ENCODE data around the gene AFP.

AFP gene

DNA sequence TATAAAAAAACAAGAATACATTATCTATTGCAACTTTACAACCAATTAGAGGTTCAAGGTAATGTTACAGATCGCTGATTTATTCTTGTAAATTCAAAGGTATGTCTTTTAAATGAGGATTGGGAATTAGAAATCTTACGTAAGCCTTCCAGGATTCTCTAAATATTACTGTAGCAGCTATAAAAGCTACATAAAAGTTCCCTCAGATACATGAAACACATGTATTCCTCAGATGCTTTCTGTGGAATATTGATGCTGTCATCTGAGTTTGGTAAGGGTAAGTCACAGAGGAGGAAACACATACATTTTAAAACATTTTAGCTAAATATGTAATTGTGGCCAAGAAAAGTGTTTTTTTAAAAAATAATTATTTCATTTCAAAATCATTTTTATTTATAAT is 3.4 kb downstream of the AFP start:
- no peak for DNase-seq

GRCh38 chr4:73439991-73440390 is 4.0 kb downstream of the AFP start:
- no peak for DNase-seq

GRCh38 chr4:73440653-73441052 is 4.6 kb downstream of the AFP start:
- DNase-seq: no peak

DNA sequence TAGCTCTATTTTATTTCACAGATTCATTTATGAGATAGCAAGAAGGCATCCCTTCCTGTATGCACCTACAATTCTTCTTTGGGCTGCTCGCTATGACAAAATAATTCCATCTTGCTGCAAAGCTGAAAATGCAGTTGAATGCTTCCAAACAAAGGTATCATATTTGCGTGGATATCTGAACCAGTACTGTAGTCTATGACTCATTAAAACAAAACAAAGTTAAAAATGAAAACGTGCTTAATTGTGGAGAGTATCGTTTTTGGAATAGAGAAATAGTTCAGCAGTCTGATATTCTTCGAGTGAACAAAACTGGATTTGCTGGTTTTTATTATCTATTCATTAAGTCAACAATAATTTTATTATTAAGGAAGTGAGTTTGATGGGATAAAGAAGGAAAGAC is 6.3 kb downstream of the AFP start:
- no peak for DNase-seq

DNA sequence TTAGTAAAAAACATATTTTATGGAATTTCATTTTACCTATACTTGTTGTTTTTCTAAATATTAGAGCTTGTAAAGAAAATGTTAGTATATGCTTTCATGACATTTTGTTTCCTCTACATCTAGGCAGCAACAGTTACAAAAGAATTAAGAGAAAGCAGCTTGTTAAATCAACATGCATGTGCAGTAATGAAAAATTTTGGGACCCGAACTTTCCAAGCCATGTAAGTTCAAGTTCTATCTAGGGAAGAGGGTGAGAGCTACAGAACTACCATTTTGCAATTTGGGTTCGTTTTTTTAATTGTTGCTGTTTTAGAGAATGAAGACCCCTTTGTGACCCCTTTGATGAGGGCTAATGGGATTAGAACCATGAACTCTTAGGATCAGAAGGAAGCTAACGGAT is 7.2 kb downstream of the AFP start:
- no peak for DNase-seq

DNA sequence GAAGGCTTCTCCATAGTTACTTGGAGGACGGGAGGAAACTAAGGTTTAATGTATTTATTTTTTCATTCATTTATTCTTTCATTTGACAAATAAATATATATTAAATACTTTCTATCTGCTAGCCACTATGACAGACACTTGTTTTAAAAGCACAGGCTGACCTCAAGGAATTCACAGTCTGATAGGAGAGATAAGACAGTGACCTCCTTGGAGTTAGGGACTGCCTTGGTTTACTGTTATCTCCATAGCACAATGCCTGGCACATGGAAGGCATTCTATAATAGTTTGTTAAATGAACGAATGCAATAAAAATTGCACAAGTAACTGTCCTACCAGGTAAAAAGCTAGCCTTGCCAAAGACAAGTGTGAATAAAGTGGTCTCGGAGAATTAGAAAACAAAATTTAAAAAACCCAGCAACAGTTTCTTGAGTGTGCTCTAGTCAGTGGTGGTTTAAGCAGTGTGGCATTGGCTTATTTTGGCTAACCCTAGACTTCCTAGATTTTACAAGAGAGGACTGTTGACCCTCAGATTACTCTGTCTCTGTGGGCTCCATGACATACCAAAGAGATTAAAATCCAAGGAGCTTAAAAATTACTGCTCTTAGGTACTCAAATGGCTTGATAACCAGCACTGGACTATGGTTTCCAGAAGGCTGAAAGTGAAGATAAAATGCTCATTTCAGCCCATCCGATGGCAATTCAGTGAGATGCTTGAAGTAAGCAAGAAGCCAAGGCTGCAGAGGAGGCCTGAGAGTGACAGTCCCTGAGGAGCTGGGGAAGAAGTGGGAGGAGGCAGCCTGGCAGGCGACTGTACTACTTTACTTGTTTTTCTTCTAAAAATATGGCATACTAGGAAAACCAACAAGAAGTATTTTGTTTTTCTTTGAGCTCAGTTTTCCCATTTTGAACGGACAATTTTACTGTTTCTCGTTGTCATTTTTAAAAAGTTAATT is 9.6 kb downstream of the AFP start:
- no peak for DNase-seq

GRCh38 chr4:73446336-73446938 is 10.4 kb downstream of the AFP start:
- peak; percentile 69 for DNase-seq

GRCh38 chr4:73447671-73448070 is 11.7 kb downstream of the AFP start:
- no peak for DNase-seq

DNA sequence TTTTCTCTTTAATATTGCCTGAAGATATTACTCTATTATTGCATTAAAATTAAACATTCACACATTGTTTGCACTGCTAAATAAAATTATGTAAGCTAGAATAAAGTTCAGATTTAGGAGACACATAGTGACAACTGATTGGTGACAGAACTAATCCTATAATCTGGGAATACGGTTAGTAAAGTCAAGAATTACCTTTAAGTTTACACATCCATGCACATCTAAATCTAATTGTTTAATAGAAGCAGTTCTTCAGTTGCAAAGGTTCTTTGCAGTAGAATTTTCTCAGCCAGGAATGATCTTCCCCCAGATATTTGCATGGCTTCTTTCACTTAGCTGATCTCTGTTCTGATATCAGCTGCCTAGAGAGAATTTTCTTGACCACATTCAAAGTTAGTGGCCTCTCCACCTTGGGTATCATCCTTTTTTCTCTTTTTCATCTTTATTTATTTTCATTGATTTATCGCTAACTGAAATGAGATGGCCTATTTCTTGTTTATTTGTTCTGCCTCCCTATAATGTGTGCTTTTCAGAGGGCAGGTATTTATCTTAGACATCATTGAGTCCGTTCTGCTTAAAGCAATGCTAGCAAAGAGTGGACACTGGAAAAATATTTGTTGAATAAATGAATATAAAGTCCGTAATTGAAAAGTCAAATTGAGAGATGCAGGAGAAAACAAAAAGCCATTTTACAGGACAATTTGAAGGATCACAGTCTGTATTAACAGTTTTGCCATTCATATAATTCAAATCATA is 12.6 kb downstream of the AFP start:
- no peak for DNase-seq

- DNase-seq: no peak
Measured at GRCh38 chr4:73450398-73451004, 14.5 kb downstream of the AFP start.

DNA sequence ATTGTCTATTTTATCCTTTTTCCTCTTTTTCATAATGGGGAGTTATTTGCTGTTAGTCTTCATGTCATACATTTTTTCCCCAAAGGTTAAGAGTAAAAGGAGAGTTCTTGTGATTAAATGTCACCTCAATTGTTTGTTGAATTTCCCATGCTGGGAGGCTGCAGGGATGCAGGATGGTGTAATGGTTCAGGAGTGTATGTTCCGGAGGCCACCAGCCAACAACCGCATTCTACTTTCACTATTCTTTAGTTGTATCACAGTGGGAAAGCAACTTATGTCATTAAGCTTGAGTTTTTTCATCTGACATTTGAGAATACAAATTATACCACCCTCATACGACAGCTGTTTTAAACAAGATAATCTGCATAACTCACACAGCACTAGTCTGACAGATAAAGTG is 15.4 kb downstream of the AFP start:
- no peak for DNase-seq

- DNase-seq: no peak
Measured at GRCh38 chr4:73451981-73452747, 16.1 kb downstream of the AFP start.

GRCh38 chr4:73452953-73453700 is 17.1 kb downstream of the AFP start:
- DNase-seq: no peak

DNA sequence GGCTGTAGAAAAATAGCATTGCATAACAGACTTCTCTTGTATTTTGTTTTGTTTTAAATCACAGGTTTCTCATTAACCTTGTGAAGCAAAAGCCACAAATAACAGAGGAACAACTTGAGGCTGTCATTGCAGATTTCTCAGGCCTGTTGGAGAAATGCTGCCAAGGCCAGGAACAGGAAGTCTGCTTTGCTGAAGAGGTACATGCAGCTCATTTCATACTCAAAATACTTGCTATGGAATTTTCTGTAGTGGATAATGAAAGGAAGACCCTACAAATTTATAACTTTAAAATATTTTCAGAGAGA is 17.6 kb downstream of the AFP start:
- DNase-seq: no peak

GRCh38 chr4:73454920-73455319 is 18.9 kb downstream of the AFP start:
- no peak for DNase-seq

DNA sequence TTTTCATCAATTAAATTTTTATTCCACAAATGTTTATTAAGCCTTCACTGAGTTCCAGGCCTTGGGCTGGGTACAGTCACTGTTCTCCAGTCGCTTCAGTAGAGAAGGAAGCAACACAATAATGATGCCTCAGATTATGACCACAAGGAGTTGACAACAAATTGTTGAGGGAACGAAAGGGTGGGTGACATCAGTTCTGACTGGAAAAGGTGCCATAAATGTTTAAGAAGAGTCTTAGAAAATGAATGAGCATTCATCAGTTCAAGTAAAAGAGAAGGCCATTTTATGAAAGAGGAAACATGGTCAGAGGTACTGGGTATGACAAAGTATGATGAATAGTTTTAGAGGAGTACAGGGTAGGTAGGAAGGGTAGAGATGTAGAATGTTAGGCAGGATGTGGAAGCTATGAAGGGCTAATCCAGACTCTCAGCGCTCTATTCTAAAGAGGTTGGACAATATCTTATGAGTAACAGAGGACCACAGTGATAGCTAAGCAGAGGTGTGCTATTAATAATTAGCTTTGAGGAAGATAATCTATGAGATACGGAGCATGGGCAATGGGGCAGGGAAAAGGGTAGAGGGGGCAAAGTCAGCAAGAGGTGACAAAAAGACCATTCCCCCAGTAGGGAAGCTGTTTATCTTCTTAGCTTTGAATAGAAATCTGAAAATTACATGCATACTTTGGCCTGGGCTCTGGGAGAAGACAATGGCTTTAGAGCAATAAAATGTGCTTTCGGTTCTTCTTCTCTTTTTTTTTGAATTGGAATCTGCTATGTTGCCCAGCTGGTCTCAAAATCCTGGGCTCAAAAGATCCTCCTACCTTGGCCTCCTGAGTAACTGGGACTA is 20.4 kb downstream of the AFP start:
- no peak for DNase-seq

DNA sequence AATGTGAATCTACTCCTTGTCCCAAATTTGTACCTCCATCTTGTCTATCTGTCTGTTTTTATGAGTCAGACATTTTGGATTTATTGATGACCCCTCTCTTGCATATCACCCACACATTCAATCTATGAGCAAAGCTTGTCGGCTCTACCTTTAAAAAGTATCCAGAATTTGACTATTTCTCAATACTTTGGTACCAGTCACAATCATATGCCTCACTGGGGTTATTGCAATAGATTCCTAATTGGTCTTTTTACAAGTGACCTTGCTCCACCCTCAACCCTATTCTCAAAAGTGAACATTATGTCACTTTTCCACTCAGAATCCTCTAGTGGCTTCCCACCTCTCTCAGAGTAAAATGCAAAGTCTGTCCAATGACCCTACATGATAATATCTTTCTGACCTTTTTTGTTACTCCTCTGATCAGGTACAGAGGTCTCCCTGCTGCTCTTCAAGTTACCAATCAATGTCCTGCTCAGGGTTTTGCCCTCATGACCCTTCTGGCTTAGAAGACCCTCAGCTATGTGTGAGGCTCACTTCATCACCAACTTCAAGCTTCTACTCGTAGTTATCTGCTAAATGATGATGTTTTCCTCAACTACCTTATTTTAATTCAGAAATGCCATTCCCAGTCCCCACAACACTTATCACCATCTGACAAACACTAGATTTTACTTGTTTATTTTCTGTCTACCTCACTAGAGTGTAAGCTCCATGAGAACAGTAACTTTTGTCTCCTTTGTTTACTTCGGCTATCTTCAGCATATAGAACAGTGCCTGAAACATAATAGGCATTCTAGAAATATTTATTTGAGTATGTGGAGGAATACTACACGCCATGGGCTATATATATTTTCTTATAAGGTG is 22.4 kb downstream of the AFP start:
- DNase-seq: no peak

- DNase-seq: no peak
Measured at GRCh38 chr4:73459048-73459421, 23.0 kb downstream of the AFP start.

GRCh38 chr4:73460913-73461522 is 25.0 kb downstream of the AFP start:
- no peak for DNase-seq

DNA sequence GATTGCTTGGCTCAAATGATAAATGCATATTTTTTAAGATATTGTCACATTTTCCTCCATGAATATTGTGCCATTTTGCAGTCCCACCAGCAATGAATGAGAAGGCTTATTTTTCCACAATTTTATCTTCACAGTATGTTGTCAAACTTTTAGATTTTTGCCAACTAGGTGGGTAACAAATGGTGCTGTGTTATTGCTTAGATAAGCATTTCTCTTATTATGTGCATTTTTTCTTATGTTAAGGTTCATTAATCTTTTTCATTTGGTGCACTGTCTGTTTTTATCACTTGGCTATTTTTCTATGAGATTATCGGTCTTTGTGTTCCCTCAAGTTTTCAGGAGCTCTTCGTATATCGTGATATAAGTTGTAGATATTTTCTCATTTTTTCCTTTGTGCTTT is 32.1 kb downstream of the AFP start:
- no peak for DNase-seq

Measured in suppressor macrophage treated with lipopolysaccharide for 4 hours (primary cell).